Dedifferentiated amniotic fluid mesenchymal stem cell (primary cell): ENCODE results near the gene ADAMTSL4.
A peak's percentile ranks its signal among the peaks of the same experiment; 100 is the strongest.
"Not testable (repeated sequence)": the region's sequence is repeated elsewhere in the genome, so short reads cannot be mapped to it uniquely, and the experiment has no call there.

Experiments
- DNase-seq: peaks from one replicate; pipeline ENCODE4 v3.0.0-alpha.2; 2016; ENCODE audit errors: extremely low spot score

Gene ADAMTSL4

DNA sequence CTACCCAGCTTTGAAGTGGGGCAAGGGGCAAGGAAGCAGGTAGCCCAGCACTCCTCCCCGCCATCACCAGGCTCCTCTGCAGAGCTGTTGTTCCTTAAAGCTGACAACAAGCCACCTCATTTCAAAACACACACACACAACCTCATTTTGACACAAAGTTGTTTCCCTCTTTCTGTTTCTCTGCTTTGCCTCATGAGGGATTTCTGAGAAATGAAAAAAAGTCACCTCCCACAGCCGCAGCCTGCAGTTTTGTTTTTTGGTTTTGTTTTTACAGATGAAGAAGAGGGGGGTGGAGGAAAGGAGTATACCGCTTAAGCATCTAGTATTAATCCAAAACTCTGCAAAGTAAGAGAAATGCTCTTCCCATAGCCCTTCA, 18.1 kb downstream of the ADAMTSL4 start:
- no peak for DNase-seq

DNA sequence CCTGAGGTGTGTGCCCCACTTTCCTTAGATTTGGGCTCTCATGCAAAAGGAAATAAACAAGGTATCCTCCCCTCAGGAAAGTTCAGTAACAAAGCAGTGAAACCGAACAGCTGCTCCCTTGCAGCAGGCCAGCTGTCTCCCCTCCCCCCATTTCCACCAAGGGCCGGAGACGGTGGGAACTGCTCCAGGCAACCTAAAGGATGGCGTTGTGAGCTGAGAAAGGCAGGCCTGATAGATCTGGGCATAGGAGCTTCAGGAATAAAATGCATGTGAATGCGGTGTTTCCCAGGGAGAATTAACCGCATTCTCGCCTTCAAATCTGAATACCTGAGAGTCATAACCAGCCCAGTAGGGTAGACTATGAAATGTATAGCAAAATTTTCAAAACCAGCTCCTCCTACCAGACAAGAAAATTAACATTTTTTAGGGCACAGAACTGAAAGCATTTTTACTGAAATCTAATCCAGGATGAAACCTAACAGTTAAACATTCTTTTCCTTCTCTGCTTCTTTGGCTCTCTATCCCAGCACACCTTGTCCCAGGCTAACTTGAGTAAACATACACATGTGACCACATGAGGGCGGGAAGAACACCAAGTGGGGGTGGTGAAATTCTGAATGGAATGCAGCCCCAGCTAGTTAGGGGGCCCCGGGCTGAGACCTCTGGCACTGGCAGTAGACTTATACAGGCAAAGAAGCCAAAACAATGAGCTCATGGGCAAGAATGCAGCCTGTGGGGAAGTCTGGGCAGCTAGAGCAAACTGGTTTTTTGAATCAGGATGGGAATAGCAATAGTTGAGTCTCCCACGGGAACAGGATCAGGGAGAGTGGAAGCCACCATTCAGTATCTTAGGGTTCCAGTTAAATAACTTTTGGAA, 18.7 kb downstream of the ADAMTSL4 start:
- DNase-seq: peak; percentile 93

DNA sequence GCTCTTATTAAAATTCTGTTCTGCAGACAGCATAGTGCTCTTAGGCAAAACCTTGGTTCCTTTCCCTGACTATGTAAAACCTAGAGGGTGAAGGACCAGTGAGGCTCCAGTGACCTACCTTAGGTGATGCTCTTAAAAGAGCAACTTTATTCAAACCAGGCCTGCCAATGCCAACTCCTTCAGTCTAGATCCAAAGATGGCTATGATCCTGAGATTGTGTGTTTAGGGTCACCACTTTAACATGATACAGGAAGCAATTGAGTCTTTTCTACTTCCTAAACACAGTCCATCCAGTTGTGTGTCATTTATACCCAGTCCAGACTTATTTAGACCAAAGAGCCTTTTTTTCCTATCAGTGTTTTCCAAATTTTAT, 19.4 kb downstream of the ADAMTSL4 start:
- no peak for DNase-seq

DNA sequence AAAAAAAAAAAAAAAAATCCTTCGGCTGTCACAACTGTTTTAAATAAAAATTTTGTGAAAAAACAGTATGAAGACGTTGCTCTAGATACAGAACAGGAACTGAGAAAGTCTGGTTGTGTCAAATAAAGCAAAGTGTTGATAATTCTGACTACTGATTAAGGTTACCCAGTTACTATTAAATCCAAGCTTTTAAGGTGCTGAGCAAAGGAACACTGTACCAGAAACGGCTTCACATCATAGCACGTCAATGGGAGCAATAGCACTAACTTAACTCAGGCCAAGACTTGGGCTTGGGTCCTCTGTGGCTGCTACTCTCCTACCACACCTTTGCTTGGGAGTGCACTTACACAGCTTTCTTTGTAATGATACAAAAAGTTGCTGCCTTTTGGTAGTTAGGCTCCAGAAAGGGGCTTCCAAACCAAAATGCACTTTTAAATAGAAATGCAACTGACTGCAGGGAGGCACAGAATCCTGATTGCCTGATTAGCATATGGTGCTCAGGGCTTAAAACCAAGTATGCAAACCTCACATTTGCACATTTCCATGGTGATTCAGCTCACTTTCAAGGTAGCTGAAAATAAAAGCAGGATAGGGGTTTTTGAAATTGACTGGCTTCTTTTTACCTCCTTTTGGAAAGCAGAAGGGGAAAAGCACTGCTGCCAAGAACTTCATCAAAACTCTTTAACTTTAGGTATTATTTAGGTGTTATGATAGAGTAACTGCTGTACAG, 23.9 kb downstream of the ADAMTSL4 start:
- DNase-seq: no peak

DNA sequence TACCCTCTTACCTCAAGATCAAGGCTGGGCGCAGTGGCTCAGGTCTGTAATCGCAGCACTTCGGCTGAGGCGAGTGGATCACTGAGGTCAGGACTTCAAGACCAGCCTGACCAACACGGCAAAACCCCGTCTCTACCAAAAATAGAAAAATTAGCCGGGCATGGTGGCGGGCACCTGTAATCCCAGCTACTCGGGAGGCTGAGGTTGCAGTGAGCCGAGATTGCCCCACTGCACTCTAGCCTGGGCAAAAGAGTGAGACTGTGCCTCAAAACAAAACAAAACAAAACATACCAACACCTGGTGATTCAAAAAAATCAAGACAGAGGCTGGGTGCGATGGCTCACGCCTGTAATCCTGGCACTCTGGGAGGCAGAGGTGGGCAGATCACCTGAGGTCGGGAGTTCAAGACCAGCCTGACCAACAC, 24.5 kb downstream of the ADAMTSL4 start:
- DNase-seq: not testable (repeated sequence)

DNA sequence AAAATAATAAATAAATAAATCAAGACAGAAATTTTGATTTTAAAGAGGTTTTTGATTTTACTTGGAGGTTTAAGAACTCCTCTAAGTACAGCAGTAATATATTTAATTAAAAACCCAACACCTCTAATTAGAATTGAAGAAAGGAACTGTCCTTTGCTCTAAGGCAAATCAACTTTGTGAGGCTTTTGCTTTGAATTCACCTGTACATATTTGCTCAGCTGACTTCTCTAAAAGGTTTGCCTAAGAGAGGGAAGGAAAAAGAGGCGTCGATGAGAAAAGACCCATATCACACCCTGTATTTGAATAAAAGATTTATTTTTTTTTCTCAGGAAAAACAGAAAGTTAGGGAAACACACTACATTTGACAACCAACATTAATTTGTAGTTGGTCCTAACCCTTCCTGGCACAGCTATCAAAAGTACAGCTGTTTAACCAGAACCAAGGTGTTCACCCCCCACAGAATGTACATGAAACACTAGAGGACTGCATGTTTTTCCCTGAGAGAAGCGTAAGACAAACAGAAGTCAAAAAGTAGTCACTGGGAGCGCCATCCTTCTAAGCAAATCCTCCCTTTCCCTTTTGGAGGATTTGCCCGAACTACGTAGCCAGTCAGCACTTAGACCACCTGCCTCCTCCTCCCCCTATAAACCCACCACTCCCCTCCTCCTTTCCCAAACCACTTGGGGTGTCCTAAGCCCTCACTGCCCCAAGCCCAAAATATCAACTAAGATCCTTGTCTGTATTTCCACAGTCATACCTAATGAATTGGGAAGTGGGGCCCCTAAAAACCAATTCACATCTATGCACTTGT, 25.3 kb downstream of the ADAMTSL4 start:
- DNase-seq: no peak

DNA sequence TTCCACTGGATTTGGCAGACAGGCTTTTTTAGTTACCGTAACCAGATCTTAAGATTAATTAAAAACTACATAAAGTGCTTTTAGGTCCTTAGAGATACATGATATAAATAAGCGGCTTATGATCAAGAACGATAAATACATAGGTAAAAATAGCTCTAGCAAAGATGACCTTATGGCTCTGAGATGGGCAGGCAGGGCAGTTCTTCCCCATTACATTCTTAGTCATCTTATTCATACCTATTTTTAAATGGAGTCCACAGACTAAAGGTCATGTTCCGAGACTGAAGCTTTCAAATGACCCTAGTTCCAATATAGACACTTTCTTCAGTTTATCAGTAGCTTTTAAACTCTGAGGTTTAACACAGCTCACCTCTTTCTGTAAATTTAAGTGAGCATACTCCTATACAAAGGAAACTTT, 25.9 kb downstream of the ADAMTSL4 start:
- DNase-seq: no peak

DNA sequence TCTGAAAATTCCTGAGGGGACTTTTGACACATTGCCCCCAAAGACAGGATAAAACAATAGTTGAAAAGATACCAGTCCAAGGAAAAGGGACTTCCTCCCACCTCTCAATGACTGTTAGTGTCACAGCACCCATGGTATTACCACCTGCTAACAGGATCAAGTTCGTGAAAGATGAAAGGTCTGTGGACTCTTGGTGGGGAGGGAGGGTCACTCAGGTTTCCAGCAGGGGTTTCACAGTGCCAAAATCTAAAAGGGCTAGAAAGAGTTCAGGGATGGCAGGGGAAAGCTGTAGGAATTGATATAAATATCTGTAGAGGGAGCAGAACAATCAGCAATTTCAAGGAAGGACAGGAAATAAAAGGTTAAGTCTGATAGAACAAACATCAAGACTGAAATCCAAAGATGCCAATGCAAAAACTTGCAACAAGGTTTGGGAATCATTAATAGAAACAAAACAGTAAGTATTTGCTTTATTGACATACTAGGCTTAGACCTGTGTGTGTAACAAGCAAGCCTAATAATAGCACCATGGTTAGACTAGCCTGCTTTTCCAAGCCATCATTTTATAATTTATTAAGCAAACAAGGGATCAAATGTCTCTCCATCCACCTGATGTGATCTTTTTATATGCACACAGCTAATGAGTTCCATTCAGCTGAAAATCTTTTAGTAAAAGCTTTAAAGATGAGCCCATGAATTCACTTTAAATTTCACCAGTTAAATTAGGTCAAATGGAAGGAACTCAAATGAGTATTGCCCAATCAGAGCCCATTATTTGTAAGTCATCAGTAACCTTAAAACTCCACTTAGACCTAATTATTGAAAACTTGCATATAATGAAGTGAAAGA, 26.5 kb downstream of the ADAMTSL4 start:
- no peak for DNase-seq

DNA sequence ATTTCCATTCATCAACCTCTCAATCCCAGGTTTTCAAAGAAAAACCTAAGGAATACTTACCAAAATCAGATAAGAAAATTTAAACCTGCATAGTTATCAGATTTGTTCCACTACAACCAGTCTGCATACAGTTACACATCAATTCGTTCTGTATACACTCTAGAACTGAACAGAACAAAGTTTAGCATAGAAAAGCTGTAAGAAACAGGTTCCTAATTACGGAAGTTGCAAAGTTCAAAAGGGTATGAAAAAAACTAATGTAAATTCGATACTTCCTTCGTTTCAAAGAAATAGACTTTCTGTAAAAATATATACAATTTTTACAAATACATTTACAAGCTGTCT, 27.1 kb downstream of the ADAMTSL4 start:
- DNase-seq: no peak

DNA sequence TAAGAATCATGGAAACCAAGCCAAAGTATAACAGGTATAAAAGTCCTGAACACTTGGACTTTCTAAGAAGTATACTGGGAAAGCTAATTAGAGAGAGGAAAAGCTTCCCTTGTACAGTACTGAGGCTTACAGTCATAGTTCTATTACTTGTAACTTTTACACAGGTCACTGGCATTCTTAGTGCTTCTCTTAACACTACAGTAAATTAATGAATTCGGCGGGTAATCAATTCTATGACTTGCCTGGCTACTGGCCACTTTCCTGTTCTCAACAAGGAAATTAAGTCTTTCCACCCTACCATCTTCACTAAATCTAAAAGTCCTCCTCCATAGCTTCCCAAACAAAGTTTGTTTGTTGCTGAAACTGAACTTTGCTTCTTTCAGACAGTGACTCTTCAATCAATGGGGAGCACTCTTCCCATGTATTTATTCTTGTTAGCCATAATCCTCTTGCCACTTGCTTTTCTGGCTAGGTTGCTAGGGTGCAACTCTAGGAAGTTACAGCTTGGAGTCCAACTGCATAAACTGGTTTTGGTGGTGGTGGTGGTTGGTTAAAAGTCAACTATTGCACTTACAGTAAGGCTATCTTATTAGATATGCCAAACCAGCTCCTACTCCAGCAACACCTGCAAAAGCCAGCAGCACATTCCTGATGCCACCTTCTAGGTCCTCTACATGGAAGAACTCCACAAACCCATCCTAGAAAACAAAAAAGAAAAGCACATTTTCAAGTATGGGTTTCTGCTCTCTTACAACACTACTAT, 27.8 kb downstream of the ADAMTSL4 start:
- DNase-seq: no peak

DNA sequence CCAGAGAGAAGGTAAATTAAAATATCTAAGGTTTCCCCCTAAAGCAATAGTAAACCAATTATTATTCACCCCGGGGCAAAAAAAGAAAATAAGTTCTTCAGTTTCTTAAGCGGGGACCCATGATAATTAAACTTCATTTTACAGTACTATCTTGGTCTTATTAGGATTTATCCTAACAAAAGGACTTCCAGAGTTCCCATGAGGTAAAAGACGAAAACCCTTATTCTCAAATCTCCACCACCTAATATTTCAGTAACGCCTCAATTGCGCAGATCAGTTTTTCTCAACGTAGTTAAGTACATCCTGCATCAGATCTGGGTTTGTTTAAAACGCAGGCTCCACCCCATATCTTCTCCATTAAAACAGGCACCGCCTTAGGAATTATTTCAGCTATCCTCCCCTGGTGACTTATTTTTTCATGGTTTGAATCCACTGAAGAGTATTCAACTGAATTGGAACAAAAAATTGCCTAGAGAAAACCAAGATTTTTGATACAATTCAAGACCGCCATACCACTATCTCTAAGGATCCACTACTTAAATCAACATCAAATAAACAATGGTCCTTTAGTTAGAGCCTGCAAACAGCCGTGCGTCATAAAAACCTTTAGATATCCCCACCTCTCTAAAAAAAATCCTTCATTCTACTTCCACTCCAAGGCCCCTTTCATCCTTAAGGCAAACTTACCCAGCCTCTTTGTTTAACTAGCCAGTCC, 28.5 kb downstream of the ADAMTSL4 start:
- peak; percentile 31 for DNase-seq

DNA sequence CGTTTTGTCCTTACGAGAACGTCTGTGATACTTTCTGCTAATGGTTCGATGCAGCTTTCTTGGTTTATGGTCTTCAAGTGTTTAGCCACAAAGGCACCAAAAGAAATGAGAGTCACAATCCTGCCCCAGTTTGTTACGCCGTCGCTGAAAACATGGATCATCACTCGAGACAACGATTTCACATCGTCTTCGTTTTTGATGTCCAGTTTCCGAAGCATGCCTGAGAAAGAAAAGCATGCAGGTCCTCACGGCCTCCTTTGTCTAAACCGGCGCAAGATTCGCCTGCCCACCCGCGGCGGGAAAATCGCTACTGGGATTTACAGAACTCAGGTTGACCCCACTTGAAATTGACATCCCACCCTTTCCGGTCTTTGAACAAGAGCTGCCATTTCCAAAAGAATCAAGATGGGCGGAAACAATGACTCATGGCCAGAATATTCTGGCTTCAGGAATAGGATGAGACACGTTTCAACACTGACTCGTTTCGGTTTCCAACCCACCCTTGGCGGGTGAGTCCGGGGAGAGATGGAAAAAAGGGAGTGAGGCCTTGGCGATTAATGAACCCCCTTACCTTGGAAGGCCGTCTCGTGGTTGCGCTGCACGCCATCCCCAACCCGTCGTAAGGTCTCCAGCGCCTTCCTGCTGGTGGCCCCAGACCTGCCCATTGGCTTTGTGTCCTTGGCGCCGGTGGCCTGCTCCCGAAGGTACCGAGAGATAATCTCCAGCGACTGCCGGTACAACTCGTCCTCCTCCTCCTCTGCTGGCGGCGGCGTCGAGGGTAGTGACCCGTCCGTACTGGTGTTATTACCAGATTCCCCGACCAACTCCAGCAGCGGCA, 29.3 kb downstream of the ADAMTSL4 start:
- peak; percentile 76 for DNase-seq

DNA sequence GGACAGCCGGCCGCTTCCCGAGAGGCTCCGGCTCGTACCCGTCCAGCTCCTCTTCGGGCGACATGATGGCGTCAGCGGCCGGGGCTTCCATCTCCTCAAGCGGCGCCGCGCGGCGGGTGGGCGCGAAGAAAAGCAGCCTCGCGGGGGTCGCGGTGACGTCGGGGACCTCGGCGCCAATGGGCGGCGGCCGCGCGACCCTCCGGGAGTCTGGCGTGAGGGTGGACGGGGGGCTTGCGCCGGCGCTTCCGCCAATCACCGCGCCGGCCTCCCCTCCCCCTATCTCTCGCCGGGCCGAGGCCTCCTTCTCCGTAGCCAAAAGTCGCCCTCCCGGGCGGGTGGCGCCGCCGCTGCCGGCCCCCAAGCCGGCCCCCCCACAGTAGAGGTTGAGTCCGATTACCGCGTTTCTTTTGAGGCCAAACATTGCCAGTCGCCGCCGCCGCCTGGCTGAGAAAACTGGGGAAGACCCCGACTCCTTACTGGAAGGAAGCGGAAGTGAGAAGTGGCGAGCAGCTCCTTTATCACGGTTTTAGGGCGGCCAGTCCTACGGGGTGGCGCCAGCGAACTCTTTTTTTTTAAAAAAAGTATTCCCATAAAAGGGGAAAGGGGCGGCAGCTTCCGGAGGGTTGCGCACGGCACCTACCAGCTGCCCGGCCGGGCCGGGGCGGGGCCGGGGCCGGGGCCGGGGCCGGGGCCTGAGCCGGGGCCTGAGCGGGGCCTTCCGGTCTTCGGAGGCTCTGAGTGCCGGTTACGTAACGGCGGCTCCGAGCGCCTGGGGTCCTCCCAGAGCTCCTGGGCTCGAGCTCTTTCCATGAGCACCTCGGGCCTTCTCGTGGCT, 30.1 kb downstream of the ADAMTSL4 start, which contains the start of gene MCL1:
MCL1 (minus strand) TSS at position 501 of the 835 bp plus-strand sequence; CDS start at position 421, 80 bp downstream.
- DNase-seq: peak; percentile 95

DNA sequence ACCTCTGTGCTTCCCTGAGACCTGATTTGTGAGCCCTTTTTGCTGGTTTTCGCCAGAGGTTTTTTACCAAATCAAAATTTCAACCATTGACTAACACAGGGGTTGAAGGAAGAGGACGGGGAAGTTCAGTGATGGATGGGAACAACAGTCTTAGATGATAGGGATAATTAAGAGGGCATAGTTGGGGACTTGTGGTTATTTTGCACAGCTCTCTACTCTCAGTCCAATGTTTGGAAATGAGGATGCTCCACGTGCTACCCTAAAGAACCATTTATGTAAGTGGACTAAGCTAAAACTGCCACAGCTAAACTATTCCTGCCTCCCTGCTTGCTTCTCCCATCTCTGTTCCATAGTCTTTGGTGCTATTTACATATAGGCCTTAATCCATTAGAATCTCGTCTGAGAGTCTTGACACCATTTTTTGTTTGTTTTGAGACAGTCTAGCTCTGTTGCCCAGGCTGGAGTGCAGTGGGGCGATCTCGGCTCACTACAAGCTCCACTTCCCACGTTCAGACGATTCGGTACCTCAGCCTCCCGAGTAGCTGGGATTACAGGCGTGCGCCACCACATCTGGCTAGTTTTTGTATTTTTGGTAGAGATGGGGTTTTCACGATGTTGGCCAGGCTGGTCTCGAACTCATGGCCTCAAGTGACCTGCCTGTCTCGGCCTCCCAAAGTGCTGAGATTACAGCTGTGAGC, 30.9 kb downstream of the ADAMTSL4 start:
- DNase-seq: no peak

DNA sequence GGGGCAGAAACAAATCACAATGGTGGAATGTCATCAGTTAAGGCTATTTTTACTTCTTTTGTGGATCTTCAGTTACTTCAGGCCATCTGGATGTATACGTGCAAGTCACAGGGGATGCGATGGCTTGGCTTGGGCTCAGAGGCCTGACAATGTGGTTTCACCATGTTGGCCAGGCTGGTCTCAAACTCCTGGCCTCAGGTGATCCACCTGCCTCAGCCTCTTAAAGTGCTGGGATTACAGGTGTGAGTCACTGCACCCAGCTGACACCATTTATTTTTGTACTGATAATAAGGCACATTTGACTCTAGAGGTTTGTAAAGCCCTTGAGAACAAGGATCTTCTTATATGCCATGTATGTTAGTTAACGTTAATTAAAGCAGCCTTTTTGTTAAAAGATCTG, 31.8 kb downstream of the ADAMTSL4 start:
- DNase-seq: not testable (repeated sequence)

DNA sequence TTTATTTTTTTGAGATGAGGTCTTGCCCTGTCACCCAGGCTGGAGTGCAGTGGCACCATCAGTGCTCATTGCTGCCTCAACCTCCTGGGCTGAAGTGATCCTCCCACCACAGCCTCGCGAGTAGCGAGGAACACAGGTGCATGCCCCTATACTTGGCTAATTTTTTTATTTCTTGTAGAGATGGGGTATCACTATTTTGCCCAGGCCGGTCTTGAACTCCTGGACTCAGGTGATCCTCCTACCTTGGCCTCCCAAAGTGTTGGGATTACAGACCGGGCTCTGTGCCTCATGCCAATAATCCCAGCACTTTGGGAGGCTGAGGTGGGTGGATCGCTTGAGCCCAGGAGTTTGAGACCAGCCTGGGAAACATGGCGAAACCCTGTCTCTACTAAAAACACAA, 32.2 kb downstream of the ADAMTSL4 start:
- DNase-seq: not testable (repeated sequence)

DNA sequence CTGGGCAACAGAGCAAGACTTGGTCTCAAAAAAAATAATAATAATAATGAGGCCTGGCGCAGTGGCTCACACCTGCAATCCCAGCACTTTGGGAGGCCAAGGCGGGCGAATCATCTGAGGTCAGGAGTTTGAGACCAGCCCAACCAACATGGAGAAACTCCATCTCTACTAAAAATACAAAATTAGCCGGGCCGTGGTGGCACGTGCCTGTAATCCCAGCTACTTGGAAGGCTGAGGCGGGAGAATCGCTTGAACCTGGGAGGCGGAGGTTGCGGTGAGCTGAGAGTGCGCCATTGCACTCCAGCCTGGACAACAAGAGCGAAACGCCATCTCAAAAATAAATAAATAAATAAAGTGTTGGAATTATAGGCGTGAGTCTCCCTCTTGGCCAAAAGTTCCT, 32.8 kb downstream of the ADAMTSL4 start:
- DNase-seq: not testable (repeated sequence)
